Measurements from ENCODE around the gene LMX1B.

Gene LMX1B

GRCh38 chr9:126591083-126591482, 22.6 kb upstream of the LMX1B start:
- TF ChIP-seq USF1 (IDR thresholded peaks at IDR 0.05), result peak; percentile 91
- TF ChIP-seq TCF12 (IDR thresholded peaks at IDR 0.05; ENCODE audit: low read depth), result no peak

- TF ChIP-seq TEAD4 (IDR thresholded peaks at IDR 0.05), result no peak
- no peak for TF ChIP-seq TCF12 (IDR thresholded peaks at IDR 0.05; ENCODE audit: low read depth)
- TF ChIP-seq EGR1 (IDR thresholded peaks at IDR 0.05), result no peak
- TF ChIP-seq ZBTB7A (IDR thresholded peaks at IDR 0.05; ENCODE audit: low read depth), result no peak
- no peak for TF ChIP-seq FOXM1 (IDR thresholded peaks at IDR 0.05; ENCODE audit: borderline replicate concordance, low read depth)
- no peak for TF ChIP-seq CREB1 (IDR thresholded peaks at IDR 0.05; ENCODE audit: low read depth)
- no peak for TF ChIP-seq USF1 (IDR thresholded peaks at IDR 0.05)
- TF ChIP-seq NFIC (IDR thresholded peaks at IDR 0.05), result no peak
- TF ChIP-seq REST (IDR thresholded peaks at IDR 0.05; ENCODE audit: low read depth), result no peak
- TF ChIP-seq EP300 (IDR thresholded peaks at IDR 0.05; ENCODE audit: borderline replicate concordance), result no peak
- TF ChIP-seq RAD21 (IDR thresholded peaks at IDR 0.05; ENCODE audit: low read depth), result no peak
- no peak for TF ChIP-seq MAX (IDR thresholded peaks at IDR 0.05)
- TF ChIP-seq CEBPB (IDR thresholded peaks at IDR 0.05), result no peak
- TF ChIP-seq TAF1 (IDR thresholded peaks at IDR 0.05; ENCODE audit: low read depth), result no peak
- no peak for TF ChIP-seq YY1 (IDR thresholded peaks at IDR 0.05; ENCODE audit: low read depth)
Measured at GRCh38 chr9:126591922-126592321, 21.8 kb upstream of the LMX1B start.

GRCh38 chr9:126592461-126592860, 21.3 kb upstream of the LMX1B start:
- no peak for TF ChIP-seq TAF1 (IDR thresholded peaks at IDR 0.05; ENCODE audit: low read depth)
- TF ChIP-seq TEAD4 (IDR thresholded peaks at IDR 0.05), result no peak
- TF ChIP-seq REST (IDR thresholded peaks at IDR 0.05; ENCODE audit: low read depth), result no peak
- TF ChIP-seq CEBPB (IDR thresholded peaks at IDR 0.05), result no peak
- no peak for TF ChIP-seq ZBTB7A (IDR thresholded peaks at IDR 0.05; ENCODE audit: low read depth)
- TF ChIP-seq USF1 (IDR thresholded peaks at IDR 0.05), result no peak
- no peak for TF ChIP-seq TCF12 (IDR thresholded peaks at IDR 0.05; ENCODE audit: low read depth)
- TF ChIP-seq EGR1 (IDR thresholded peaks at IDR 0.05), result no peak
- no peak for TF ChIP-seq YY1 (IDR thresholded peaks at IDR 0.05; ENCODE audit: low read depth)
- TF ChIP-seq CREB1 (IDR thresholded peaks at IDR 0.05; ENCODE audit: low read depth), result no peak
- TF ChIP-seq NFIC (IDR thresholded peaks at IDR 0.05), result no peak
- TF ChIP-seq RAD21 (IDR thresholded peaks at IDR 0.05; ENCODE audit: low read depth), result no peak
- TF ChIP-seq MAX (IDR thresholded peaks at IDR 0.05), result no peak
- TF ChIP-seq EP300 (IDR thresholded peaks at IDR 0.05; ENCODE audit: borderline replicate concordance), result no peak
- no peak for TF ChIP-seq FOXM1 (IDR thresholded peaks at IDR 0.05; ENCODE audit: borderline replicate concordance, low read depth)

- TF ChIP-seq TAF1 (IDR thresholded peaks at IDR 0.05; ENCODE audit: low read depth) (no peak), TEAD4 (IDR thresholded peaks at IDR 0.05) (no peak), YY1 (IDR thresholded peaks at IDR 0.05; ENCODE audit: low read depth) (no peak), NFIC (IDR thresholded peaks at IDR 0.05) (no peak), ZBTB7A (IDR thresholded peaks at IDR 0.05; ENCODE audit: low read depth) (no peak), USF1 (IDR thresholded peaks at IDR 0.05) (no peak), TCF12 (IDR thresholded peaks at IDR 0.05; ENCODE audit: low read depth) (no peak), CREB1 (IDR thresholded peaks at IDR 0.05; ENCODE audit: low read depth) (no peak), FOXM1 (IDR thresholded peaks at IDR 0.05; ENCODE audit: borderline replicate concordance, low read depth) (no peak), CEBPB (IDR thresholded peaks at IDR 0.05) (no peak), MAX (IDR thresholded peaks at IDR 0.05) (no peak), RAD21 (IDR thresholded peaks at IDR 0.05; ENCODE audit: low read depth) (no peak), EP300 (IDR thresholded peaks at IDR 0.05; ENCODE audit: borderline replicate concordance) (no peak), REST (IDR thresholded peaks at IDR 0.05; ENCODE audit: low read depth) (no peak), EGR1 (IDR thresholded peaks at IDR 0.05) (no peak)
Measured at GRCh38 chr9:126595982-126596381, 17.7 kb upstream of the LMX1B start.
